ENCODE results near the gene RAD51B. TPM values are rescaled to one million over a fixed set of nuclear protein-coding genes. Genes with fewer than 3 reads are reported as not detected.

The RAD51B gene
- total and polyA plus RNA-seq, 2 of the 13 experiments (the other 11 are each of a cell fraction or from before 2014, with no cell fraction given) = 7.0 to 9.5 TPM

DNA sequence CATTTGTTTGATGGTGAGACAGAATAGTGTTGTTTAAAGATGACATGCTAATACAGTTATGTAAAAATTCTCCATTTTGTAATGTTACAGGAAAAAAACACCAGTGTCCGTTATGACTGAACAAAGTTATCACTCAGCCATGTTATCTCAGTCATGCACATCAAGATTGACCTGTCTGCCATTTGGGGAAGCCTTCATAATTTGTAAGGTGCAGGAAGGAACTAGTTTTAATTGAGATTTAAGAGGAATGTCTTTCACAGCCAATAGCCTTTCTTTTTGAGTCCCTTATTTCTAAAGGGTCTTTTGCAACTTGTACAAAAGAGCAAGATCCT, 432.2 kb downstream of the RAD51B start:
- WGBS (ENCODE audit: low lambda C conversion rate) = 100% methylated on average over 1 of the region's 1 CpG
- Histone ChIP-seq H3K4me3 (replicated peaks in 1 of 3; ENCODE audit: insufficient read depth in 1 of 3, low read depth in 2 of 3, low read length in 3 of 3) (no peak overlapping the region), H3K79me2 (ENCODE audit: insufficient read depth, low read length) (no peaks in the 10 kb centered on the region), H3K9me3 (ENCODE audit: low read length) (no peaks in the 10 kb centered on the region), H4K20me1 (ENCODE audit: insufficient read depth, low read length) (no peaks in the 10 kb centered on the region), H3K27ac (ENCODE audit: extremely low read length, insufficient read depth, low read length) (no peak overlapping the region), H3K9ac (ENCODE audit: insufficient read depth, low read depth, low read length) (no peak overlapping the region), H2AFZ (ENCODE audit: low read length) (no peak overlapping the region), H3K36me3 (replicated peaks in 1 of 2; ENCODE audit: control insufficient read depth in 1 of 2, insufficient read depth in 2 of 2, low read length in 2 of 2) (no peaks in the 10 kb centered on the region), H3K27me3 (ENCODE audit: control insufficient read depth in 1 of 2, insufficient read depth in 2 of 2, low read length in 2 of 2) (no peaks in the 10 kb centered on the region), H3K4me2 (ENCODE audit: low read depth, low read length) (no peak overlapping the region), H3K4me1 (ENCODE audit: insufficient read depth, low read length) (peaks cover 81% of the 10 kb centered on the region)
- ChIA-PET POLR2A (interaction anchor here (1.0 to 1.9 kb wide), 2 partner anchors 43 to 541 kb away, joined by 3 to 6 read pairs; partner anchors contain the start of gene ZFP36L1), CTCF (ENCODE audit: low intra/inter-chr PET ratio, low total read pairs) (no interaction called here)
- no peak for DNase-seq (ENCODE audit: low spot score)
- BruUV-seq (replicated peaks) = no TSS peak
- FAIRE-seq = no peak
- TF ChIP-seq SMARCE1 (IDR thresholded peaks at IDR 0.05; ENCODE audit: borderline replicate concordance) = no peak
- TF ChIP-seq, protein P1, sequence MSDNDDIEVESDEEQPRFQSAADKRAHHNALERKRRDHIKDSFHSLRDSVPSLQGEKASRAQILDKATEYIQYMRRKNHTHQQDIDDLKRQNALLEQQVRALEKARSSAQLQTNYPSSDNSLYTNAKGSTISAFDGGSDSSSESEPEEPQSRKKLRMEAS (IDR thresholded peaks at IDR 0.05) = no peak
- TF ChIP-seq MTF2 (CRISPR knock-in tag; IDR thresholded peaks at IDR 0.05; ENCODE audit: borderline replicate concordance) = no peak
- TF ChIP-seq ZNF879 (CRISPR knock-in tag; IDR thresholded peaks at IDR 0.05) = no peak
- TF ChIP-seq SYNCRIP (IDR thresholded peaks at IDR 0.05; ENCODE audit: insufficient read depth, low read depth, low read length) = no peak
- no peak for TF ChIP-seq ZFAT (CRISPR knock-in tag; conservative IDR thresholded peaks at IDR 0.05)
- TF ChIP-seq ZNF337 (CRISPR knock-in tag; IDR thresholded peaks at IDR 0.05; ENCODE audit: borderline replicate concordance, low read depth) = no peak
- TF ChIP-seq, protein P2, sequence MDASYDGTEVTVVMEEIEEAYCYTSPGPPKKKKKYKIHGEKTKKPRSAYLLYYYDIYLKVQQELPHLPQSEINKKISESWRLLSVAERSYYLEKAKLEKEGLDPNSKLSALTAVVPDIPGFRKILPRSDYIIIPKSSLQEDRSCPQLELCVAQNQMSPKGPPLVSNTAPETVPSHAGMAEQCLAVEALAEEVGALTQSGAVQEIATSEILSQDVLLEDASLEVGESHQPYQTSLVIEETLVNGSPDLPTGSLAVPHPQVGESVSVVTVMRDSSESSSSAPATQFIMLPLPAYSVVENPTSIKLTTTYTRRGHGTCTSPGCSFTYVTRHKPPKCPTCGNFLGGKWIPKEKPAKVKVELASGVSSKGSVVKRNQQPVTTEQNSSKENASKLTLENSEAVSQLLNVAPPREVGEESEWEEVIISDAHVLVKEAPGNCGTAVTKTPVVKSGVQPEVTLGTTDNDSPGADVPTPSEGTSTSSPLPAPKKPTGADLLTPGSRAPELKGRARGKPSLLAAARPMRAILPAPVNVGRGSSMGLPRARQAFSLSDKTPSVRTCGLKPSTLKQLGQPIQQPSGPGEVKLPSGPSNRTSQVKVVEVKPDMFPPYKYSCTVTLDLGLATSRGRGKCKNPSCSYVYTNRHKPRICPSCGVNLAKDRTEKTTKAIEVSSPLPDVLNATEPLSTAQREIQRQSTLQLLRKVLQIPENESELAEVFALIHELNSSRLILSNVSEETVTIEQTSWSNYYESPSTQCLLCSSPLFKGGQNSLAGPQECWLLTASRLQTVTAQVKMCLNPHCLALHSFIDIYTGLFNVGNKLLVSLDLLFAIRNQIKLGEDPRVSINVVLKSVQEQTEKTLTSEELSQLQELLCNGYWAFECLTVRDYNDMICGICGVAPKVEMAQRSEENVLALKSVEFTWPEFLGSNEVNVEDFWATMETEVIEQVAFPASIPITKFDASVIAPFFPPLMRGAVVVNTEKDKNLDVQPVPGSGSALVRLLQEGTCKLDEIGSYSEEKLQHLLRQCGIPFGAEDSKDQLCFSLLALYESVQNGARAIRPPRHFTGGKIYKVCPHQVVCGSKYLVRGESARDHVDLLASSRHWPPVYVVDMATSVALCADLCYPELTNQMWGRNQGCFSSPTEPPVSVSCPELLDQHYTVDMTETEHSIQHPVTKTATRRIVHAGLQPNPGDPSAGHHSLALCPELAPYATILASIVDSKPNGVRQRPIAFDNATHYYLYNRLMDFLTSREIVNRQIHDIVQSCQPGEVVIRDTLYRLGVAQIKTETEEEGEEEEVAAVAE (CRISPR knock-in tag; IDR thresholded peaks at IDR 0.05; ENCODE audit: borderline replicate concordance) = no peak
- no peak for TF ChIP-seq JARID2 (CRISPR knock-in tag; IDR thresholded peaks at IDR 0.05; ENCODE audit: insufficient replicate concordance)
- no peak for TF ChIP-seq RBAK (CRISPR knock-in tag; IDR thresholded peaks at IDR 0.05)
- no peak for TF ChIP-seq NFIB (CRISPR knock-in tag; IDR thresholded peaks at IDR 0.05; ENCODE audit: borderline replicate concordance)
- no peak for TF ChIP-seq CCDC6 (CRISPR knock-in tag; IDR thresholded peaks at IDR 0.05)
- intact Hi-C loops (cut with micrococcal nuclease; ENCODE audit: unreplicated experiment) (loop anchor here (10.0 kb wide), 1 partner anchor 353 kb away; no protein-coding TSS in a partner anchor), in situ Hi-C loops (cut with HindIII; ENCODE audit: extremely low pct_ligation_motif_present, low pct_unique_long_range_greater_than_20kb) (no loop called here)
- no peak for ATAC-seq

Measured in HepG2 (cell line).